ENCODE measurements around the gene FOXP4.

The FOXP4 gene

GRCh38 chr6:41582540-41582939, 36.4 kb downstream of the FOXP4 start:
- TF ChIP-seq POLR2A (IDR thresholded peaks at IDR 0.05; ENCODE audit: low read depth, low read length): no peak
- FAIRE-seq (no peak), DNase-seq (ENCODE audit: insufficient read length, low spot score) (no peak)

DNA sequence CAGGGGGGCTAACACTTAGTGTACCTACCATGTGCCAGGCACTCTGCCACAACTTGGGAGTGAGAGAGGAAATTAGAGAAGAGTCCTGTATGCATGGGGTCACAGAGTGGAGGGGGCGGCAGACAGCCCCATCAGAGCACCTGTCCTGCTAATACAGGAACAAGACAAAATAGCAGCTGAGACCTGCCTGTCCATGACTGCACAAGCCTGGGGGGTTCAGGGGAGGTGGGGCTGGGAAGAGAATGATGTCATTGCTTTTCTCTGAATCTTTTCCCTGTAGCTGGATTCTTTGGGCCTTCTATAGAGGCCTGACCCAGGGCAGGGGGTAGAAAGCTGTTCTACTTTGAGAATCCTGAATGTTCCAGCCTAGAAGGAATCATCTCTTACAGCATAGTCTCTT, 37.4 kb downstream of the FOXP4 start:
- DNase-seq (ENCODE audit: insufficient read length, low spot score) (no peak), FAIRE-seq (no peak)

GRCh38 chr6:41584205-41584604, 38.0 kb downstream of the FOXP4 start:
- FAIRE-seq (no peak), DNase-seq (ENCODE audit: insufficient read length, low spot score) (no peak)
- TF ChIP-seq POLR2A (IDR thresholded peaks at IDR 0.05; ENCODE audit: low read depth, low read length): no peak

More for the DNA sequence above, 37.4 kb downstream of the FOXP4 start:
- TF ChIP-seq POLR2A (IDR thresholded peaks at IDR 0.05; ENCODE audit: low read depth, low read length): no peak

GRCh38 chr6:41584668-41585205, 38.6 kb downstream of the FOXP4 start:
- DNase-seq (ENCODE audit: insufficient read length, low spot score) (no peak), FAIRE-seq (no peak)
- TF ChIP-seq POLR2A (IDR thresholded peaks at IDR 0.05; ENCODE audit: low read depth, low read length): no peak

DNA sequence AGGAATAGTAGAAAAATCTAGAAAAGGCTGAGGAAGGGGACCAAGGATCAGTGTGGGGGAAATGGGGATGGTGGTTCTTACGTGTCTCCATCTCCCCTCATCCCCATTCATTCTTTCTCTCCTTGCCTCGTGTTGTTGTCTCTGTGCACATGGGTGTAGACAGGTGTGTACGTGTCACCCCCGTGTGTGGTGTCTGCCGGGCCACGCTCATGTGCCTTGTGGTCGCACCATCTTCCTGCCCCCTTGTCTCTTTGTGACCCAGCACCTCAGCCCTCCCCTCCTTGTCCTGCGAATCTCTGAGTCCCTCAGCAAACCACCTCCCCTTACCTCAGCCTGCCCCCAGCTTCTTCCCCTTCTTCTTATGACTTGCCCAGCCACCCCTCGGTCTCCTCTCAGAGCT, 39.4 kb downstream of the FOXP4 start:
- FAIRE-seq: no peak
- TF ChIP-seq POLR2A (IDR thresholded peaks at IDR 0.05; ENCODE audit: low read depth, low read length): no peak

DNA sequence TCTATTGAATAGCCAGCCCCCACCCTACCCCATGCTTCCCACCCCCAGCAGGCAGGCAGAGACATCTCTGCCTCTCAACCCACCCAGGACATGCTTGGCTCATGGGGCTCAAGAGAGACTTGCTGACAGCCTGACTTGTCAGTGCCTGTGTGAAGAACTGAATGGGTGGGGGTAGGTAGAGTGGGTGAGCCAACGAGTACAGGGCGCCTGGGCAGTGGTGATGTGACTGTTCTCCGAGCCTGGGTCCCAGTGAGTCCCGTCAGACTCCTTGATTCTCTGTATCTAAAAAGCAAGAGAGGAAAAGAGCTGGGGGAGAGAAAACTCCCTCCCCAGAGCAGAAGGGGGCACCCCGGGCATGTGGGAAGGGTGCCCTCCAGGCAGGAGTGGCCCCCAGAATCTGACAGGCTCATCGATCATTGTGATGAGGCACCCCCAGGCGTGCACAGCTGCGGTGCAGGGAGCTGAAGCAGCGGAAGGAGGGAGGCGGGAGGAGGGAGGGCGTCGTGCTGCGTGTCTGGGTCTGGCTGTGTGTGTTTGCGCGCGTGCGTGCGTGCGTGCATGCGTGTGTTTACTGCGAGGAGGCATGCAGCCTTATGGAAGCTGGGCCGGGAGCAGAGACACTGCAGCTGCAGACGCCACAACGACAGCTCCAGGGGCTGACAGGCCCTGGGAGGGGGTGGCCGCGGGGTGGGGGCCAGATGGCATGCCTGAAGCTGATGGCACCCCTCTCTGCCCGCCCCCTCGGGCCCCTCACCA, 40.2 kb downstream of the FOXP4 start:
- TF ChIP-seq POLR2A (IDR thresholded peaks at IDR 0.05; ENCODE audit: low read depth, low read length): no peak
- DNase-seq (ENCODE audit: insufficient read length, low spot score) (no peak), FAIRE-seq (no peak)

More for the DNA sequence above, 39.4 kb downstream of the FOXP4 start:
- no peak for DNase-seq (ENCODE audit: insufficient read length, low spot score)

- no peak for TF ChIP-seq POLR2A (IDR thresholded peaks at IDR 0.05; ENCODE audit: low read depth, low read length)
- DNase-seq (ENCODE audit: insufficient read length, low spot score) (no peak), FAIRE-seq (no peak)
Observed at GRCh38 chr6:41587131-41587879, 41.1 kb downstream of the FOXP4 start.

DNA sequence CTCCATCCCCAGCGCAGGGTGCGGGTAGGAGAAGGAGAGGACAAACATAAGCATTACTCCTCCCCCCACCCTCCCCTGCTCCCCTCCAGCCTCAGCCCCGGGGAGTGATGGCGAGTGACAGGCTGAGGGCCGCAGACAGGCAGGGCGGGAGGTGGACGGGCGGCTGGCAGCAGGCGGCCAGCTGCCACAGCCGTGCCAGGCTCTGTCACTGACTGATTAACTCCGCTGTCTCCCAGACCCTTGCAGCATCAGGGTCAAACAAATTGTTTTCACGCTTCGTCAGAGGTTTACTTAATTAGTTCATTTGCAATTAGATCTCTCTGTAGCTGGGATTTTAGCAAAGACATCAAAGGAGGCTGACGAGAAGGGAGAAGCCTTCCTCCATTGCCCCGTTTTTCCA, 41.9 kb downstream of the FOXP4 start:
- no peak for FAIRE-seq
- no peak for TF ChIP-seq POLR2A (IDR thresholded peaks at IDR 0.05; ENCODE audit: low read depth, low read length)
- DNase-seq (ENCODE audit: insufficient read length, low spot score): no peak

DNA sequence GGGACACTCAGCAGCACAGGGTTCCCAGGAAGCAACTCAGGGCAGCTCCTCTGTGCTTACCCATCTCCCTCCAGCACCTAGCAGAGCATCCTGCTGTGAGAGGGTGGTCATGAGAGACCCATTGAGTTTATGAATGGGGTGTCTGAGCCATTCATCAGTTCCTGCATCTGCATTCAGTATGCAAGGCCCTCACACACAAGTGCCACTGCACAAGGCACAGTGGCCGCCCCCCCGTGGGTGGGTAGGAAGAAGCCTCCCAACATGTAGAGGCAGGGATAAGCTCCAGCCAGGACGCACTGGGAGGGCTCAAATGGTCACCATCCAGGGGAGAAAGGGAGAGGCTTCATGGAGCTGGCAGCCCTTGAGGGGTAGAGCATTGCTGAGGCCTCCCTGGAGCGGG, 43.0 kb downstream of the FOXP4 start:
- DNase-seq (ENCODE audit: insufficient read length, low spot score): no peak
- no peak for TF ChIP-seq POLR2A (IDR thresholded peaks at IDR 0.05; ENCODE audit: low read depth, low read length)
- no peak for FAIRE-seq

- FAIRE-seq: no peak
- no peak for DNase-seq (ENCODE audit: insufficient read length, low spot score)
- no peak for TF ChIP-seq POLR2A (IDR thresholded peaks at IDR 0.05; ENCODE audit: low read depth, low read length)
Observed at GRCh38 chr6:41589636-41590622, 43.7 kb downstream of the FOXP4 start.

DNA sequence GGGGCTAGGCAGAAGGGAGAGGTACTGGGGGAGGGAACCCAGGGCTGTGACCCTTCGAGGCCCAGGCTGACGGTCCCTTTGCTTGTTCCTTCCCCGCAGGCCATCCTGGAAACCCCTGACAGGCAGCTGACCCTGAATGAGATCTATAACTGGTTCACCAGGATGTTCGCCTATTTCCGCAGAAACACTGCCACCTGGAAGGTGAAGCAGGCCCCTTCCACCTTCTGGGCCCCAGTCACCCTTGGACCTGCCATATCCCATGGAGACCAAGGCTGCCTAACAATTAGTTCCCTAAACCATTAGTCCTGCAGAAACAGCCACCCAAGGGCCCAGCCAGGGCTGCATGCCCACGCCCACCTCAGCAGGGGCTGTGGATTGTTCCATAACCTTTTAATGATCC, 44.9 kb downstream of the FOXP4 start:
- FAIRE-seq: no peak
- TF ChIP-seq POLR2A (IDR thresholded peaks at IDR 0.05; ENCODE audit: low read depth, low read length): no peak
- no peak for DNase-seq (ENCODE audit: insufficient read length, low spot score)

DNA sequence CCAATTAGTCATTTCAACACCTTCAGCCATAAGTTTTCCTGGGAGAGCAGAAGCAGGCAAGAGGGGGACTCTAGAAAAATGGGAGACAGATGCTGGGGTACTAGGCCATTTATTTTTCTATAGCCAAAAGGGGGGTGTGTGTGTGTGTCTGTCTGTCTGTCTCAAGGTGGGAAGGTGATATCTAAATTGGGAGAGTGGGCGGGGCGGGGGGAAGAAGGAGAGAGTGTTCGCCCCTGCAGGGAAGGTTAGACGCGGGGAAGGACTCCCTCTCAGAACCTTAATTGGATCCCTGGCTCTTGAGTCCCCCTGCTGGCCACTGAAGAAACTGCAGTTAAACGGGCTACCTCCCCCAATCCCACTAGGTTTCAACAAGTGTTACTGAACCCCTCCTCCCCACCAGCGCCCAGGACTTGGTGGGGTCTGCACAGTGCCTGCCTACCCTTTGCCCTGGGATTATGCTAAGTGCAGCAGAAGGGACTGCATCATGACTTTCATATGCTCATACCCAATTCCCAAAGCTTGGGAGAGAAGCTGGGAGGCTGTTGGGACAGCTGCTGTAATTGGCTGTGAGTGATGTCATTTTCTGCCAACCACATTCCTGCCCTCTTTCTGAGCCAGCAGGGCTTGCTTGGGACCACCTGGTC, 45.8 kb downstream of the FOXP4 start:
- DNase-seq (ENCODE audit: insufficient read length, low spot score) (peak; percentile 84), FAIRE-seq (peak; percentile 41)
- TF ChIP-seq POLR2A (IDR thresholded peaks at IDR 0.05; ENCODE audit: low read depth, low read length): no peak

- TF ChIP-seq POLR2A (IDR thresholded peaks at IDR 0.05; ENCODE audit: low read depth, low read length): no peak
Observed at GRCh38 chr6:41593406-41593805, 47.2 kb downstream of the FOXP4 start.

More at GRCh38 chr6:41593406-41593805, 47.2 kb downstream of the FOXP4 start:
- no peak for FAIRE-seq
- DNase-seq (ENCODE audit: insufficient read length, low spot score): no peak
